Measurements from ENCODE around the gene SPEF1.

The SPEF1 gene

DNA sequence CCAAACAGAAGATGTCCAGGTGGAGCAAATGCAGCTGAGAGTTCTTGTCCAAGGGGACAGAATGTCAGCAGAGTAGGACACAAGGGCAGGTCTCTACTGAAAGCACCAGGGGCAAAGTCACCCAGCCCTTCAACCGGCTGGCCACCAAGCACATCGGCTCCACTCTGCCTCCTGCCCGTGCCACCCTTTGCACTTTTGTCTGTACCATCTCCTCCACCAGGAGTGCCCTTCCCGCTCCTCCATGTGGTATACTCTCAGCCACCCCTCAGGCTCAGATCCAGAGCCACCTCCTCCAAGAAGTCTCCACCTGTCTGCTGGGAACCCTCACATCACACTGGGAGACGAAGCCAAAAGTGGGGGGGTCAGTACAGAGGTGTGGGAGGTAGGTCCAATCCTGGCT lies 52.9 kb downstream of the SPEF1 start:
- H3K4me3 ChIP-seq (ENCODE audit: low read depth, low read length) = no peak overlapping the region
- TF ChIP-seq, protein P1, sequence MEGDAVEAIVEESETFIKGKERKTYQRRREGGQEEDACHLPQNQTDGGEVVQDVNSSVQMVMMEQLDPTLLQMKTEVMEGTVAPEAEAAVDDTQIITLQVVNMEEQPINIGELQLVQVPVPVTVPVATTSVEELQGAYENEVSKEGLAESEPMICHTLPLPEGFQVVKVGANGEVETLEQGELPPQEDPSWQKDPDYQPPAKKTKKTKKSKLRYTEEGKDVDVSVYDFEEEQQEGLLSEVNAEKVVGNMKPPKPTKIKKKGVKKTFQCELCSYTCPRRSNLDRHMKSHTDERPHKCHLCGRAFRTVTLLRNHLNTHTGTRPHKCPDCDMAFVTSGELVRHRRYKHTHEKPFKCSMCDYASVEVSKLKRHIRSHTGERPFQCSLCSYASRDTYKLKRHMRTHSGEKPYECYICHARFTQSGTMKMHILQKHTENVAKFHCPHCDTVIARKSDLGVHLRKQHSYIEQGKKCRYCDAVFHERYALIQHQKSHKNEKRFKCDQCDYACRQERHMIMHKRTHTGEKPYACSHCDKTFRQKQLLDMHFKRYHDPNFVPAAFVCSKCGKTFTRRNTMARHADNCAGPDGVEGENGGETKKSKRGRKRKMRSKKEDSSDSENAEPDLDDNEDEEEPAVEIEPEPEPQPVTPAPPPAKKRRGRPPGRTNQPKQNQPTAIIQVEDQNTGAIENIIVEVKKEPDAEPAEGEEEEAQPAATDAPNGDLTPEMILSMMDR (IDR thresholded peaks at IDR 0.05; ENCODE audit: borderline replicate concordance, insufficient read depth, low read depth, low read length) = no peak
